HUDEP-2 (cell line): ENCODE results near the gene MRPS11.
"Not testable (repeated sequence)": the region's sequence is repeated elsewhere in the genome, so short reads cannot be mapped to it uniquely, and the experiment has no call there.

Experiments
- DNase-seq, 76 experiments: peaks; one replicate each; lab custom pipeline; 2025; ENCODE audit not compliant: unreplicated experiment in 76 of 76; lab: John Stamatoyannopoulos, UW

MRPS11 gene

GRCh38 chr15:88454867-88455810 lies 12.4 kb upstream of the MRPS11 start:
- peak in 50 of 76 experiments; percentile 8 to 60 (median 36) for DNase-seq

GRCh38 chr15:88456733-88457132 lies 10.8 kb upstream of the MRPS11 start:
- DNase-seq: no peak

- no peak for DNase-seq
Observed at GRCh38 chr15:88463870-88464532, 3.5 kb upstream of the MRPS11 start.

DNA sequence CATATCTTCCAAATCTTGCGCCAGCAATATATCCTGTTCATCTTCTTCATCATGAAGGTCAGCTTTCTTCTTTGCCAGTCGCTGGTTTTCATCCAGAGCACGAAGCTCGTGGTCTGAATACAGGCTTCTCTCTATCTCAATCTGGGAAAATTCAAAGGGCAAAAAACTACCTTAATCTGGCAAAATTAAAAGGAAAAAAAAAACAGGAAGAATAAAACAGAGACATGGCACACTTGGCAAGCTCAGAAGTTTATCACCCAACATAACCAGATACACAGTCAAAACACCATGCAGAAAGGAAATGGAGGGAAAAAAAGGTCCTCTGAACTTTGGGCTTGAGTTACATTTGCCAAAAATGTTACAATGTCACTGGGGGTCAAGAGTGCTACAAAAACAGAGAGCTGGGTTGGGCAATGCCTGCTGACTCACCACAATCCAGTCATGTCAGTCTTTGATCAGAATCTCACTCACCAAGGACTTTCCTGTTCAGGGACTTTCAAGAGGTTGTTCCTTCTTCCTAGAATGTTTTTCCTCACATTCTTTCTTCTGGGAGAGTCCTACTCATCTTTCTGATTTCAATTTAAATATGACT lies 1.8 kb upstream of the MRPS11 start:
- DNase-seq: peak in 23 of 76 experiments; percentile 5 to 54 (median 18)

DNA sequence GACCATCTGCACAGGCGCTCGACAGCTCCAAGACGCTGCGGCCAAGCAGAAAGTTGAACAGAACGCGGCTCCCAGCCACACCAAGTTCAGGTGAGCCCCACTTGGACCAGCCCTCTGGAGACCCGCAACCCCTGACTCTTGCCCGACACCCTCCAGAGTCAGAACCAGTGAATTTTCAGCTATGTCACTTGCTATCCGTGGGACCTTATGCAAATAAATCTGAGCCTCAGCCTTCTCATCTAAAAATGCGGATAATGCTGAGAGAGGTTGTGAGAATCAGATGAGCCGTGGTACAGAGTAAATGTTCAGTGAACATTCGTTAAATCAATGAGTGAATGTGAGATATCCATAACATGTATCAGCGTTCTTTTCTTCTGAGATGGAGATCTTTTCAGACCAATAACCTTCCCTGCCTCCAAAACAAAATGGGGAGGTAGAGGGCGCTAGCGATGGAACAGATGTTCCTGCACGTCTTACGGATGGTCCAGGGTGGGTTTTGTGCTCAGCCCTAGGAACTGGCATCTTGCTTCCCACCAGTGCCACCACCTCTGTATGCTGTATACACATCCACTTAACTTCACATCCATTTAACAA lies 524 bp downstream of the MRPS11 start:
- peak in 8 of 76 experiments; percentile 1 to 25 (median 8) for DNase-seq

- not testable (repeated sequence) for DNase-seq
Observed at GRCh38 chr15:88468721-88469120, 1.2 kb downstream of the MRPS11 start.

DNA sequence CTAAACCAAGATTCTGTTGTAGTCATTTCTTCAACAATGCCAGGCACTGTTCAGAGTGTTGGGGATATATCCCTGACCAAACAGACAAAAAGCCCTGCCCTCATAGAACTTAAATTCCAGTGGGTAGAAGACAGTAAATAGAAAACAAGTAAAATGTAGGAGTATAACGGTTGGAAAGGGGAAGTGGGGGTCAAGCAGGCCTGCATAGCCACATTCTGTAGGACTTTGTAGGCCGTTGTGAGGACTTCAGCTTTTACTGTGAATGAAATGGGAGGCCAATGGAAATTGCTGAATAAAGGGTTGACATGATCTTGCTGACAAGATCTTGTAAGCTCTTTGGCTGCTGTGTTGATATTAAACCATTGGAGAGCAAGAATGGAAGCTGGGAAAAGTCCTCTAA lies 1.8 kb downstream of the MRPS11 start:
- no peak for DNase-seq

GRCh38 chr15:88470625-88471372 lies 3.3 kb downstream of the MRPS11 start:
- no peak for DNase-seq

DNA sequence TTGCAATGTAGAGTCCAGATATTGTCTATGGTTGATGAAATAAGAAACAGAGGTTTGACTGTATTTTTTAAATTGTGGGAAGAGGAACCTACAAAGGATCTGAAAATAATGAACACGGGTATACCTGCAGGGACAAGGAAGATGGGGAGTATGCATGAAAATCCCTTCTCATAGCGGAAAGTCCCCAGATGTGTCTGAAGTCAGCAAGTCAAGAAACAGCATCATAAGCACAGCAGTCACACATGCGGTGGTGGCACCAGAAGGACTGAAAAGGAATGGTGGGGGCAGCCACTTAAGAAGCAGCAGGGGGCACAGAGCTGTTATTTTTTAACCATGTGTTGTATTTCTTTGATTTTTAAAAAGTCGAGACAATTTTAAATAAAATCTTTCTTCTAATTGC lies 4.7 kb downstream of the MRPS11 start:
- no peak for DNase-seq

DNA sequence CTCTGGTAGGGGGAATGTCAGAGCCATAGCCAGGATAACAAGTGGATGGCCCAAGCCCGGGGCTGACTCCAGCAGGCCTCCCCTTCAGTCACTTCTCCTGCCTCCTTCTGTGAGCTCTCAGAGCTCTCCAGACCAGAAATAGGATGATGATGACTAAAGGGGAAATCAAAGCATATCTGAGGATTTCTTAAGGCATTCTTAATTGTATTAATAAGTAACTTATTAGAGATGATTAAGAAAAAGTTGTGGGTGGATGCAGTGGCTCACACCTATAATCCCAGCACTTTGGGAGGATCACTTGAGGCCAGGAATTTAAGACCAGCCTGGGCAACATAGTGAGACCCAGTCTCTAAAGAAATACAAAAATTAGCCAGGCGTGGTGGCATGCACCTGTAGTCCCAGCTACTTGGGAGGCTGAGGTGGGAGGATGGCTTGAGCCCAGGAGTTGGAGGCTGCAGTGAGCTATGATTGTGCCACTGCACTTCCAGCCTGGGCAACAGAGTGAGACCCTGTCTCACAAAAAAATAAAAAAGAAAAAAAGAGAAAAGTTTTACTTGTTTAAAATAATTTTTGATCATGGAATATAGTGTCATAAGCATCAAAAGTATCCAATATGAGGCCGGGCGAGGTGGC lies 6.3 kb downstream of the MRPS11 start:
- not testable (repeated sequence) for DNase-seq

- DNase-seq: peak in 41 of 76 experiments; percentile 1 to 66 (median 24)
Observed at GRCh38 chr15:88476635-88477060, 9.1 kb downstream of the MRPS11 start.

- no peak for DNase-seq
Observed at GRCh38 chr15:88477126-88477525, 9.6 kb downstream of the MRPS11 start.

GRCh38 chr15:88477904-88478303 lies 10.4 kb downstream of the MRPS11 start:
- no peak for DNase-seq

- DNase-seq: no peak
Observed at GRCh38 chr15:88479169-88479568, 11.7 kb downstream of the MRPS11 start.

- no peak for DNase-seq
Observed at GRCh38 chr15:88480981-88481380, 13.5 kb downstream of the MRPS11 start.

GRCh38 chr15:88482263-88482662 lies 14.8 kb downstream of the MRPS11 start:
- DNase-seq: no peak

DNA sequence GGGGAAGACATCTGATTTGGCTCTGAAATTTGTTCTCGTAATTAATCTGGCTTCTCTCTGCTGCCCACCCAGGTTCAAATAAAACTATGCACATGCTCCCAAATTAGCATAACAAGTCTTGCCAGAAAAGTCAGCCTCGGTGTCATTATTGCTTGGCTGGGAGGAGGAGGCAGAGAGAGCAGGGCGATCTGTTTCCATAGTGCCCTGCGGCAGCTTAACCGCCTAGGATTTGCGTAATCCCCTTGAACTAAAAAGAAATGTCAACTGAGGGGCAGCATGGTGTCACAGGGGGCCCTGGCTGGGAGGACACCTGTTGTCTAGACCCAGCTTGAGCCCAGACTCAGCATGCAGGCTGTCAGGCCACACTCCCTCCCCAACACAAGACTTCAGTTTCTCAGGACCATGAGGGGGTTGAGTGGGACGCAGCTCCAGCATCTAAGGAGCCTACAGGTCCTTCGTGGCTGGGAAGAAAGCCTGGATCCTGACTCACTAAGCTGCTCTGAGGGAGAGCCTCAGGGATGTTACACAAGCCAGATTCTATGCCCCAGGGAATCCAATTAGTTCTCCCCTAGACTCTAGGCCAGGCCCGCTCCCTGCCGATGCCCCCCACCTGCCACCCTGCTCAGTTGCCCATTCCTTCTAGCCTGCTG lies 17.3 kb downstream of the MRPS11 start:
- no peak for DNase-seq

DNA sequence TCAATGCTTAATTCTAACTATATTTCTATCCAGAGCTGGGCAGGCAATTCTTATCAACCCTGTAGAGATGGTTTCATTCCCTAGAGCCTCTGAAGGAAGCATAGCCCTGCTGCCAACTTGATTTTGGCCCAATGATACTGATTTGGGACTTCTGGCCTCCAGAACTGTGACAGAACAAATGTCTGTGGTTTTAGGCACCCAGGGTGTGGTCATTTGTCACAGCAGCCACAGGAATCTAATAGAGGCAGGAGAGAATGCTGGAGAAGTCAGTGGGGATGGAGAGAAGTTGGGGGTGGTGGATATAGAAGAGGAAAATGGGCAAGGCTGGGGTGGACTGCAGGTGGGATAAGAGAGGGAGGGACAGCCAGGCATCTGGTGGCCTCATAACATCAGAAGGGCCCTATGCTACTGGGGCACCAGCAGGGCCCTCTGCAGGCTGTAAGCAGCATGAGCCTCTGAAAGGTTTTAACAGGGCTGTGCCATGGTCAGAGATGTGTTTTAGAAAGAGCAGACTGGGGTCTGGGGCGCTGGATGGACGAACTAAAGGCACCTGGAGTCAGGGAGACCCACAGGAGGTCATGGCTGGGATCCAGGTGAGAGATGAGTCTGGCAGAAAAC lies 19.8 kb downstream of the MRPS11 start:
- DNase-seq: no peak
